ENCODE measurements around the gene PRXL2B.

The PRXL2B gene

GRCh38 chr1:2639607-2640521 is 53.3 kb downstream of the PRXL2B start:
- DNase-seq, result peak; percentile 58

GRCh38 chr1:2640626-2641025 is 54.0 kb downstream of the PRXL2B start:
- DNase-seq, result peak; percentile 54

All from activated effector memory CD4-positive, alpha-beta T cell treated with anti-CD3 and anti-CD28 coated beads, Interleukin-2, amount 50 U/mL, for 16 hours (primary cell).